Natural killer cell treated with Interleukin-12 subunit alpha and Interleukin-12 subunit beta and Interleukin-15 and Interleukin-18, amount 100 ng/mL, for 72 hours (primary cell): ENCODE data around the gene MZF1. TPM values are rescaled to one million over a fixed set of nuclear protein-coding genes. Genes with fewer than 3 reads are reported as not detected.

Experiments
- total RNA-seq, 2 donors: library from RNA; stranded (reverse); gene quantifications; one replicate each; pipeline ENCODE4 v1.2.3, GENCODE V29; 2022

The MZF1 gene
- total RNA-seq, 2 donors from 2014 or later, result 20.9 to 28.8 TPM

Other genes with a start within 250 kb of the MZF1 start
- gene ZSCAN22, start 246.3 kb downstream of the MZF1 start, total RNA-seq, result 1 to 10 TPM; 5.9 to 6.1 TPM
- 1 to 10 TPM; 4.4 to 5.2 TPM for gene A1BG, start 219.8 kb downstream of the MZF1 start, total RNA-seq
- gene ZNF497, start 210.6 kb downstream of the MZF1 start, total RNA-seq, result 1 to 10 TPM in 1 of 2 donors, under 1 TPM in 1; 0.52 to 1.4 TPM
- gene ZNF837, start 192.3 kb downstream of the MZF1 start, total RNA-seq, result under 1 TPM; 0.71 to 0.86 TPM
- 100 to 1,000 TPM; 757 to 786 TPM for gene RPS5, start 186.1 kb downstream of the MZF1 start, total RNA-seq
- gene RNF225, start 177.7 kb downstream of the MZF1 start, total RNA-seq, result 1 to 10 TPM in 1 of 2 donors, under 1 TPM in 1; 0.59 to 3.2 TPM
- gene ZNF584, start 164.7 kb downstream of the MZF1 start, total RNA-seq, result 10 to 100 TPM in 1 of 2 donors, 1 to 10 TPM in 1; 8.4 to 18.5 TPM
- 1 to 10 TPM; 3.2 to 5.3 TPM for gene ZNF132, start 133.2 kb downstream of the MZF1 start, total RNA-seq
- 10 to 100 TPM in 1 of 2 donors, 1 to 10 TPM in 1; 8.8 to 14.4 TPM for gene ZNF324B, start 121.7 kb downstream of the MZF1 start, total RNA-seq
- 10 to 100 TPM; 15.2 to 15.5 TPM for gene ZNF324, start 106.3 kb downstream of the MZF1 start, total RNA-seq
- gene ZNF446, start 97.0 kb downstream of the MZF1 start, total RNA-seq, result 1 to 10 TPM; 3.9 to 5.8 TPM
- 10 to 100 TPM; 15.1 to 29.1 TPM for gene SLC27A5, start 61.3 kb downstream of the MZF1 start, total RNA-seq
- 10 to 100 TPM; 18.0 to 25.9 TPM for gene ZBTB45, start 53.5 kb downstream of the MZF1 start, total RNA-seq
- gene TRIM28, start 29.3 kb downstream of the MZF1 start, total RNA-seq, result 100 to 1,000 TPM; 424 to 774 TPM
- gene CHMP2A, start 18.2 kb downstream of the MZF1 start, total RNA-seq, result 10 to 100 TPM; 60.2 to 99.9 TPM
- 100 to 1,000 TPM; 161 to 183 TPM for gene UBE2M, start 14.7 kb downstream of the MZF1 start, total RNA-seq